Measurements from ENCODE around the gene GNAQ.

DNA sequence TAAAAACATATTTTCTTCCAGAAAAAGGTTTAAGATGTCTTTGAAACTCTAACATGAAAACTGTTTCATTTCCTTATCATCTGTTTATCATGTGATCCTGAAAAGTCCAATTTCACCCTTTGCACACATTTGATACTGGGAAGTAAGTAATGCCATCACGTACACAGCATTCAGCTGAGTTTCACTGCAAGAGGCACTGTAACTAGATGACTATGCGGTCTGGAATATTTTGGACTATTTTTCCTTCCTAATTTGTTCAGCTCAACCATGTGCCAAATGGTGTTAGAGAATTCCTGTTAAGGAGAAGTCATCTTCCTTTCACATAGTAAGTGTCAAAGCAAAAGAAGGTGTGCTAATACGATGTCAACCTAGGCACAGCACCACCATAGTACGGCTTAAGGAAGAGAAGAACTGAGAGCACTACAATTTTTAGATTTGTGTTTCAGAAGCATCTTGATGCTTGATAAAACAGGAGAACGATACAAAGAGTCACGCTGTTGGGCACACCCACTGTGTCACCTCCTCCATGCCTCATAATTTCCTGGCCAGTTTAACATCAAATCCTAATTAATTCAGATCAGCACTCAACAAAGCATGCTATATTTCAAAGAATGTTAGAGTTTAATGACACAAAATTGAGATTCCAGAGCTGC, 77.5 kb downstream of the GNAQ start:
- TF ChIP-seq POLR2A (IDR thresholded peaks at IDR 0.05) (no peak), EP300 (IDR thresholded peaks at IDR 0.05) (no peak), POLR2AphosphoS5 (IDR thresholded peaks at IDR 0.05) (no peak)
- TF ChIP-seq, protein P1, sequence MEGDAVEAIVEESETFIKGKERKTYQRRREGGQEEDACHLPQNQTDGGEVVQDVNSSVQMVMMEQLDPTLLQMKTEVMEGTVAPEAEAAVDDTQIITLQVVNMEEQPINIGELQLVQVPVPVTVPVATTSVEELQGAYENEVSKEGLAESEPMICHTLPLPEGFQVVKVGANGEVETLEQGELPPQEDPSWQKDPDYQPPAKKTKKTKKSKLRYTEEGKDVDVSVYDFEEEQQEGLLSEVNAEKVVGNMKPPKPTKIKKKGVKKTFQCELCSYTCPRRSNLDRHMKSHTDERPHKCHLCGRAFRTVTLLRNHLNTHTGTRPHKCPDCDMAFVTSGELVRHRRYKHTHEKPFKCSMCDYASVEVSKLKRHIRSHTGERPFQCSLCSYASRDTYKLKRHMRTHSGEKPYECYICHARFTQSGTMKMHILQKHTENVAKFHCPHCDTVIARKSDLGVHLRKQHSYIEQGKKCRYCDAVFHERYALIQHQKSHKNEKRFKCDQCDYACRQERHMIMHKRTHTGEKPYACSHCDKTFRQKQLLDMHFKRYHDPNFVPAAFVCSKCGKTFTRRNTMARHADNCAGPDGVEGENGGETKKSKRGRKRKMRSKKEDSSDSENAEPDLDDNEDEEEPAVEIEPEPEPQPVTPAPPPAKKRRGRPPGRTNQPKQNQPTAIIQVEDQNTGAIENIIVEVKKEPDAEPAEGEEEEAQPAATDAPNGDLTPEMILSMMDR (IDR thresholded peaks at IDR 0.05), result no peak
